K562 (cell line): ENCODE measurements around the gene LY6G6F.

ENCODE experiments used
- TF ChIP-seq, protein P1 (sequence below): fragments of 250-450 bp; sonication (Bioruptor Pico); IDR thresholded peaks from 2 replicates; pipeline ENCODE4 v1.8.0; 2021; ENCODE audit warnings: mild to moderate bottlenecking, moderate library complexity
- TF ChIP-seq, protein P2 (sequence below): fragments of 250-450 bp; sonication (Bioruptor Pico); IDR thresholded peaks from 2 replicates; pipeline ENCODE4 v1.5.0; 2020; ENCODE audit warnings: mild to moderate bottlenecking, borderline replicate concordance

DNA sequence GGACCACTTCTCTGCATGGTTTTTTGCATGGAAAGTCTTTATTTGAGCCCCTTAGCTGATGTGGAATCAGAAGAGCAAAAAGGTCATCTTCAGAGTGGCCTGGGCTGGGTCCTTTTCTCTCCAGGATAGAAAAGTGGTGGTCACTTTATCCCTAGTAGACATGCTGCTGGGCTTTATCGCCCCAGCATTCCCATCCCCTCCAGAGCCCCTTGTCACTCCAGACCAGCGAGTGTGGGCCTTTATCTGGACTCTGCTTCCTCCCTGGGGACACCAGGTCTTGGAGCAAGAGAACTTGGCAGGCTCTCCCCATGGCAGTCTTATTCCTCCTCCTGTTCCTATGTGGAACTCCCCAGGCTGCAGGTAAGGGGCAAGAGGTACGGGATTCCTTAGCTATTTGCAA lies at the start of gene LY6G6F:
- TF ChIP-seq, protein P1, sequence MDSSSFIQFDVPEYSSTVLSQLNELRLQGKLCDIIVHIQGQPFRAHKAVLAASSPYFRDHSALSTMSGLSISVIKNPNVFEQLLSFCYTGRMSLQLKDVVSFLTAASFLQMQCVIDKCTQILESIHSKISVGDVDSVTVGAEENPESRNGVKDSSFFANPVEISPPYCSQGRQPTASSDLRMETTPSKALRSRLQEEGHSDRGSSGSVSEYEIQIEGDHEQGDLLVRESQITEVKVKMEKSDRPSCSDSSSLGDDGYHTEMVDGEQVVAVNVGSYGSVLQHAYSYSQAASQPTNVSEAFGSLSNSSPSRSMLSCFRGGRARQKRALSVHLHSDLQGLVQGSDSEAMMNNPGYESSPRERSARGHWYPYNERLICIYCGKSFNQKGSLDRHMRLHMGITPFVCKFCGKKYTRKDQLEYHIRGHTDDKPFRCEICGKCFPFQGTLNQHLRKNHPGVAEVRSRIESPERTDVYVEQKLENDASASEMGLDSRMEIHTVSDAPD (CRISPR knock-in tag), result no peak
- TF ChIP-seq, protein P2, sequence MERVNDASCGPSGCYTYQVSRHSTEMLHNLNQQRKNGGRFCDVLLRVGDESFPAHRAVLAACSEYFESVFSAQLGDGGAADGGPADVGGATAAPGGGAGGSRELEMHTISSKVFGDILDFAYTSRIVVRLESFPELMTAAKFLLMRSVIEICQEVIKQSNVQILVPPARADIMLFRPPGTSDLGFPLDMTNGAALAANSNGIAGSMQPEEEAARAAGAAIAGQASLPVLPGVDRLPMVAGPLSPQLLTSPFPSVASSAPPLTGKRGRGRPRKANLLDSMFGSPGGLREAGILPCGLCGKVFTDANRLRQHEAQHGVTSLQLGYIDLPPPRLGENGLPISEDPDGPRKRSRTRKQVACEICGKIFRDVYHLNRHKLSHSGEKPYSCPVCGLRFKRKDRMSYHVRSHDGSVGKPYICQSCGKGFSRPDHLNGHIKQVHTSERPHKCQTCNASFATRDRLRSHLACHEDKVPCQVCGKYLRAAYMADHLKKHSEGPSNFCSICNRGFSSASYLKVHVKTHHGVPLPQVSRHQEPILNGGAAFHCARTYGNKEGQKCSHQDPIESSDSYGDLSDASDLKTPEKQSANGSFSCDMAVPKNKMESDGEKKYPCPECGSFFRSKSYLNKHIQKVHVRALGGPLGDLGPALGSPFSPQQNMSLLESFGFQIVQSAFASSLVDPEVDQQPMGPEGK, result no peak
